GM18861 (cell line): ENCODE data around the gene LCE3E.

Experiments
- ATAC-seq: cut with Tn5 transposase; IDR thresholded peaks from one replicate; pipeline ENCODE4 v1.9.1; 2021; ENCODE audit not compliant: unreplicated experiment

LCE3E gene

GRCh38 chr1:152517237-152517811 is 49.3 kb downstream of the LCE3E start:
- ATAC-seq, result no peak

- ATAC-seq, result no peak
These were observed 50.5 kb downstream of the LCE3E start for GRCh38 chr1:152516082-152516481.
